Hippocampal formation (tissue), 2 donors: ENCODE measurements around the gene UGP2.
"Not testable (repeated sequence)": the region's sequence is repeated elsewhere in the genome, so short reads cannot be mapped to it uniquely, and the experiment has no call there.

Source experiments
- DNase-seq, 2 donors: peaks; one replicate each; lab custom pipeline; 2025; lab: John Stamatoyannopoulos, UW

The UGP2 gene

DNA sequence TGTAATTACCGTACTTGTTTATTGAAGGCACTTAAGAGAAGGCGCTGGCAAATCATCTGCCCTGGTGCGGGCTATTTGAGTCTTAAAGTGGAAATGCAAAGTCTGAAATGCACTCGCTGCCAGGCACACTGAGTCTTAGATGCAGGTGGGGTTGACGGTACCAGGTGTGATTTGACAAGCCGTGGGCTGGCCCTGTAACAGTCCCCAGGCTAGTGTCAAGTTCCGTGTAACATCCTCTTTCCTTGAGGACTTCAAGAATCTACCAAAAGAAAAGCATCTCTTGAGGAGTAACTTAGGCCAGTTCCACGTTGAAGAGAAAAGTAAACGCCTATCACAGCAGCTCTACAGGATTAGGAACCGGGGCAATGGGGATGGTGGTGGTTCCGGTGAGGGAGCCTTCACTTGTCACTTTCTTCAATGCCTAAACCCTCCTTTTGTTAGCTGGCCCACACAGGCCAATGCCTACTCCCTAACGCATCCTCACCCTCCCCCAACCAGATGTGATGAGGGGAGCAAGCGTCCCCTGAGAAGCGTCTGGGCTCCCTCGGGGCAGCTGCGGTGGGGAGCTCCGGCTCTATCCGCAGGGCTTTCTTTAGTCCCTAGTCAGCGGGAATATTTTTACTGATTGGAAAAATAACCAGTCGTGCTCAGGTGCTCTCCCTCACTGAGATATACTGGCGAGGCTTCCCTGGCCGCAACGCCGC is 1.5 kb upstream of the UGP2 start:
- DNase-seq: no peak

DNA sequence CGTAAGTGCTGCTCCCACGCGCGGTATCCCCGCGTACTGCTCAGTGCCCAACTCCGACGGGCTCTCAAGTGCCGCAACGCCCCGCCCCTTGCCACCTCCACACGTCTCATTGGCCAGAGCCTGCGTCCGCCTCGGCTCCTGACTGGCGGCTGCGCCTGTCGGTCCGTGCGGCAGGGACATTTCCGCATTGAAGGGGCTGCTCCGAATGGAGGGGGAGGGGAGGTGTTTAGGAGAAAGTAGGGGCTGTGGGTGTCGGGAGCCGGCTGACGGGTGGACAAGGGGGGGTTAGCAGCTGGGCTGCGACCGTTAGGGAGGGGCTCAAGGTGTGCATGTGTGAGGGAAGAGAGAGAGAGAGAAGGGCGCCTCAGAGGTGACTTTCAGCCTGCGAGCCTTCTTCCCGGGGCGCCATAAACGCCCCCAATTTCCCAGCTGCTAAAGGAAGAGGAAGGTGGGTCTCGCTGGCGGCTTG is 877 bp upstream of the UGP2 start:
- peak; percentile 98 to 99 for DNase-seq

DNA sequence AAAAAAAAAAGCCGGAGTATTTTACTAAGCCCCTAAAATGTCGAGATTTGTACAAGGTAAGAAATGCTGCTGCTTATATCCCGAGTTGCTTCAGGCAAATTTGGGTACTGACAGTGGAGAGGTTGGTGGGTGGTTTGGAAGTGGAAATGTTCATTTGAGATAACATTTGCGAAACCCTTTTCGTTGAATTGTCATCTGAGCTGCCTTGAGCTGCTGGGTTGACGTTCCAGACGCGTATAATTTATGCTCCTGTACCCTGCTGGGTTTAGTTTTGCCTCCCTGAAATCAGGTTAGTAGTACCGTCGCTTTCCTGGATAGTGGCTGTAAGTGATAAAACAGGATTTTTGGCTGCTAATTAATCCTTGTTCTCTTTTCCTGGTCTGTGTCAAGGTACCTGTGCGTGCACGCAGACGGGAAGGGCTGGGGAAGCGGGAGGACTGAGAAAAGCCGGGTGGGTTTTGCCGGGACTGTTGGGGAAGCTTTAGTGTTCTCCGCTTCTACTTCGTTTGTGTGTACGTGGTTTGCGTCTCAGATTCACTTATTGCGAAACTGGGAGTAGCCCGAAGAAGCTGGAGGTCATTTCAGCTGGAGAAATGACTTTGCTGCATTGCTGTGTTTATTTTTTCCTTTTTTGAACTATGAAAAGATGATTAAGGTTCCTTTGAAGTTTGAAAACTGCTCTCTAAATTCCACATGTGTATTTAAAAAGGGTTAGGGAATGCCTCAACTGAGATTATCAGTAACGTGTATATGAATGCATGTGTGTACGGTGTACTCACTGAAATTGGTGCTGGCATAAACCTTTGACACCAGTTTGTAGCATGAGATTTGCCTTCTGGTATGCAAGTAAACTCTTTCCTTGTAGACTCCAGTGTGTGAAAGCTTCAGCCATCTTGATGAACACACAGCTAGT is 709 bp downstream of the UGP2 start:
- peak in 1 of 2 donors; percentile 57 for DNase-seq

DNA sequence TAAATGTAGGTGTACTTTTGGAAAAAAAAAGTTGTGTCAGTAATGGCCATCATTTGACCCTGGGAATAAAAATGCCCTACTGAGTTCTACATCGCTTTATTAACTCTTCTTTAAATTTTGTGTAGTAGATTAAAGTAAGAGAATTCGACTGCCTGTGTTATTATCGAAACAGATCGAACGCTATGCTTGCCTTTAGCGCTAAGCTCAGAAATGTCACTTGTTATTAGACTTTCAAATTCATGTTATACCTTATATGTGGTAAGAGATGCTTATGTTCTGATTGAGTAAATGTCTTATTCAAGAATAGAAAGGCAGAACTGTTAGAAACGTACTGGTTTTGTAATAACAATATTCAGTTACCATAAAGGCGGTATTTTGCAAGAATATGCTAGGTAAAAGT is 1.4 kb downstream of the UGP2 start:
- no peak for DNase-seq

DNA sequence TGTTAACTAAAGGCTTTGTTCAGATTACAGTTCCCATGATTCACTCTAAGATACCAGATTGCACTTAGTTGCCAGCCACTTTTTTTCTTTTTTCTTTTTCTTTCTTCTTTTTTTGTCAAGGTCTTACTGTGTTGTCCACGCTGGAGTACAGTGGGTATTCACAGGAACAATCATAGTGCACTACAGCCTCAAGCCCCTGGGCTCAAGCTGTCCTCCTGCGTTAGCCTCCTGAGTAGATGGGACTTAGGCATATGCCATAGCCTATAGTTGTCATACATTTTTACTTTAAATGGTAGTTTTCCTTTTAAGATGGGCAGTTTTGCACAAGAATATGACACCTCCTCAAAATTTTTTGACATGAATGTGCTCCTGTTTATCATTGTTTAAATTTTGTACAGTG is 2.1 kb downstream of the UGP2 start:
- no peak for DNase-seq

DNA sequence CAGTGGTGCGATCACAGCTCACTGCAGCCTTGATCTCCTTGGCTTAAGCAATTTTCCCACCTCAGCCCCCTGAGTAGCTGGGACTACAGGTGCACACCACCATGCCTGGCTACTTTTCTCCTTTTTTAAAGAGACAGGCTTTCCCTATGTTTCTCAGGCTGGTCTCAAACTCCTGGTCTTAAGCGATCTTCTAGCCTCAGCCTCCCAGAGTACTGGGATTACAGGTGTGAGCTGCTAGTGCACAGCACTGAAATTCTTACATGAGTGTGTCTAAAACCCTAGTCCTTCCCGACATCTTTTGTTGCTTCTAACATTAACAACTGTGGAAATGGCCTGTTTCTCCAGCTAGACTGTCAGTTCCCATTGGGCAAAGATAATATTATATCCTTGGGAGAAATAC is 2.9 kb downstream of the UGP2 start:
- DNase-seq: no peak

DNA sequence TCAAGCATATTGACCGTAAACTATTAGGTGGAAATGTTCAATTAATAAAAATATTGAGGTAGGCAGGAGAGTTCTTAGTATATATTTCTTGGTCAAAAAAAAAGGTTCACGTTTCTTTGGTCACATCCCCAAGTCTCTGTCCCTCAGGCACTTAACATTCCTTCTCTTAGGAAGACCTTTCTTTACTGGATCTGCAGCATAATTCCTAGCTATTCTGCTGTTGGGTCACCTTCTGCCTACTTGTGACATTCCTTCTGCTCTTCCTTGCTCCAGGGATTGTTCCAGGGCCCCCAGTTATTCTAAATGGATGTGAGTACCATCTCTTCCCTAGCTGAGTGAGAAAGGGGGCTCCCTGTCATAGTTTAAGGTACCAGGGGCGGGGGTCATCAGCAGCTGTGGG is 4.2 kb downstream of the UGP2 start:
- no peak for DNase-seq

DNA sequence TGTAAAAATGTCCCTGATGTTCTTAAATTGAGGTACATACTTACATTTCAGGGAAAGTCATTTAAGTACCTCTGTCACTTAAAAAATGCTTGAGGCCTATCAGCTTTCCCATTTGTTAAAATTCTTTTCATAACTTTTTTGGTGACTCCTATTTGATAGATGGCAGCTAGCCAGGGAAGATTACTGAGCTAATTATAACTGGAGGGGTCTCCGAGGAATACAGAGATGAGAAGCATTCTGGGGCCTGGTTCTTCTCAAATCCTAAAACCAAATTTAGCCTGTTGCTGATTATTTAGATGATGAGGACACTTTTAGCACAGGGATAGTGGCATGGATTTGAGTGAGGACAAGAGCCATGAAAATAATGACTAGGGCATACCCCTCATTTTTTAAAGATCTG is 4.8 kb downstream of the UGP2 start:
- no peak for DNase-seq

DNA sequence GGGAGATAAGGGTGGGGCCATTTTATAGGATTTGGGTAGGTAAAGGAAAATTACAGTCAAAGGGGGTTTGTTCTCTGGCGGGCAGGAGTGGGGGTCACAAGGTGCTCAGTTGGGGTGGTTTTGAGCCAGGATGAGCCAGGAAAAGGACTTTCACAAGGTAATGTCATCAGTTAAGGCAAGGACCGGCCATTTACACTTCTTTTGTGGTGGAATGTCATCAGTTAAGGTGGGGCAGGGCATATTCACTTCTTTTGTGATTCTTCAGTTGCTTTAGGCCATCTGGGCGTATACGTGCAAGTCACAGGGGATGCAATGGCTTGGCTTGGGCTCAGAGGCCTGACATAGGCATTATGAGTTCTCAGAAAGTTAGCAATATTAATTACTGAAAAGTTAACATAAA is 5.9 kb downstream of the UGP2 start:
- DNase-seq: not testable (repeated sequence)

DNA sequence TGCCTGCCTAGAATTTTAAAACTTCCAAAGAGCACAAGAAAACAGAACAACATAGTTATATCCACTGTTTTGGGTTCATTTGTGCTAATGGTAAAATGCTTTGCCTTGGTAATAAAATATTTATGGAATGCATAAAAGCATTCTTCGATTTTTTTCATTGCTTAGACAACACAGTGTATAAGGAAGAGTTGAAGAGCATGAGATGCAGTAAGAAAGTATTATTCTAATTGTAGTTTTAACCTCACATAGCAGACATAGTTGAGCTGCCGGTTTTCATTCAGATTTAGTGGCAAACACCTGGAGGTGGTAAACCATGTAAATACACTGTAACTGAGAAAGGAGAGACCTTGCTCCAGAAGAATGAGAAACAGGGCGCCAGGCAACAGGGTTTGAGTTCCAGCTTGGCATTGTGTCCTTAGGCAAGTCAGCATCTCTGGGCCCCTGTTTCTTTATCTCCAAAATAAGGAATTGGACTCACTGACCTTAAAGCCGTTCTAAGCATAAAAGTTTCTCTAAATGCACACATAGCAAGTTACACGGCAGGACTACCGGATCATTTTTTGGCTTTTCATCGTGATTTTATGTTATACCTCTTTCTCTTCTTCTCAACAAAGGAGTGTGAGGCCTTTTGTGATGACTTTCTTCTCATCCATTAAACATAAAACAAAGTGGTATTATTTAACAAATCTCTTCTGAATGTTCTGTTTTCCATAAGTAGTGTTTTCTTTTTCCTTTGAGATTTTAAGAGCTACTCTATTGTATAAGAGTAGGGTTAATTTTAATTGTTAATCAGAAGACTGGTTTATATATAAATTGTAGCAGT is 7.9 kb downstream of the UGP2 start:
- peak in 1 of 2 donors; percentile 22 for DNase-seq

DNA sequence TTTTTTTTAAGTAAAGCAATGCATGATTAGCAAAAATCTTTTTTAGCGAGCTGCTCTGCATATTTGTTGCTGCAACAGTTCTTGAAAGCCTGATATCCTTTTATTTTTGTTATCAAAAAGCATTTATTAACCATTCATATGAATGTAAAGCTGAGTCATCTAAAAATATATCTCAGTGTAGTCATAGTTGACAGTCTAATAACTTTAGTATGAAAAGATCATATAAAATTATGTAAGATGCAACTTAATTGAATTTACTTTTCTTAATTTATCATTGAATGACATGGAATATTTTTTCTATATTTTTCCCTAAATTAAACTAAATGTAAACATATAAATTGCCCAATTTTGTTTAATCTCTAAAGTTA is 8.5 kb downstream of the UGP2 start:
- DNase-seq: no peak

DNA sequence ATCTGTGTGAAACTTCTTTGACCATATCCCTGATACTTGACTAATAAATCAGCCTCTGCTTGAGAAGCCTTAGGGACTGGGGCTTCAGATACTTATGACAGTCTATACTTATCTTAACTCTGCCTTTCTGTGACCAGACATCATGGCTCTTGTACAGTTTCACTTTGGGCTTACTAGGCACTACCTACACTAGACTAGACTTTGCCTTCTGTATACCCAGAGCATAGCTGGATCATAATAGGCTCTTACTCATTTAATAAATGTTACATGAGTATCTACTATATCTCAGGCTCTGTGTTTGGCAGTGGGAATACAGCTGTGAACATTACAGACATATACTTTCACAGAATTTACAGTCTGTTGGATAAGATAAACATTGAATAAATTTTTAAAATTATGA is 9.0 kb downstream of the UGP2 start:
- DNase-seq: no peak

DNA sequence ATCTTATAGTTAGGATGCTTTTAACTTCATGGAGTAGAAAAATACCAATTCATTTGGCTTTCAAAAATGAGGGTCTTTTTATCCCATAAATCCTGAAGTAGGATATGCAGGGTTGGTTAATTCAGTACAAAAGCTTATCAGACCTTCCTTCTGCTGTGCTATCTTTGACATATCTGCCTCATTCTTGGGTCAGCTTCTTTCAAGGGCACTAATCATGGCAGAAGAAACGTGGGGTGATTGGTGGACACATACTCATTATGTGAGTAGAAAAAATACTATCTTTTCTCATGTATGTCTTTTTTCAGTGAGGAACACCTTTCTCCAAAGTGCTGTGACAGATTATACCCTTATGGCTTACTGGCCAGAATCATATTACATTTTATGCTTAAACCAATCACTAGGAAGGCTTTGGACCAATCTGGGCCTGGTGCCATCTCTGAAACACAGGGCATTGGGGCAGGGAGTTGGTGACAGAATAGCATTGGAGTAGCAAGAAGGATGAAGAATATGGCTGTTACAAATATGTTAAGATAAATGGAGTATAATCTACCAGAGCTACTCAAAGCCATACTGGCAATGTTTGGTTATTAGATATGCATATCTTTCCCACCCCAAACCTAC is 10.1 kb downstream of the UGP2 start:
- DNase-seq: no peak

DNA sequence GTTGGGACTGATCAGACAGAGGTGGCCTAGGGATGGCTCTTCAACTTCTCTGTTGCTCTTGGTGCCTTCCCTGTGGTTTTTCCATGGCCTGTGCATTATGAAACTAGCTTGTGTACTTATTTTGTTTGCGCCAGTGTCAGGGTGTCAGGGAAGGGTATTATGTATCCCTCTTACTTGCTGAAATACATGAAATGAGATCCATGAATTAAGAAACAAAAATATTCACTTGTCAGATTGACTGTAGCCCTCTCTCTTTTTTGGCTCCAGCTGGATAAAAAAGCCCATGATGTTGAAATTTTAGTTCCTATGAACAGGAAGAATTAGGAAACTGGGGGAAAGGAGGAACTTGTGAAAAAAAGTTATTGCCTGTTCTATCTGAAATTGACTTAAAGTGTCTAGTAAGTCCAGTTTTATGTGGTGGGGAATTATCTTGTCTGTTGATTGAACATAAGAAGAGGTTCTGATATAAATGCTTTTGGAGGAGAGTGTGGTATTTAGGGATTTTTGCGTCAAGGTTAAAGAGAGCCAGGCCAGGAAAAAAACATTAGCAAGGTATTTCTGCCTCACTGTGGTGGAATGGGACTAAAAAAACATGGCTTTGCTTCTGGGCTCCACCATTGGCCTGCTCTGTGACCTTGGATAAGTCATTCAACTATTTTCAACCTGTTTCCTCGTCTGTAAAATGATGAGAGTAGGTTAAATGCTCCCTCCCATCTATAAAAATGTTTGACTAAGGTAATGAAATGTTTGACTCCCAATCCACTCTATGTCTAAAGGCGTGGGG is 12.0 kb downstream of the UGP2 start:
- DNase-seq: no peak

DNA sequence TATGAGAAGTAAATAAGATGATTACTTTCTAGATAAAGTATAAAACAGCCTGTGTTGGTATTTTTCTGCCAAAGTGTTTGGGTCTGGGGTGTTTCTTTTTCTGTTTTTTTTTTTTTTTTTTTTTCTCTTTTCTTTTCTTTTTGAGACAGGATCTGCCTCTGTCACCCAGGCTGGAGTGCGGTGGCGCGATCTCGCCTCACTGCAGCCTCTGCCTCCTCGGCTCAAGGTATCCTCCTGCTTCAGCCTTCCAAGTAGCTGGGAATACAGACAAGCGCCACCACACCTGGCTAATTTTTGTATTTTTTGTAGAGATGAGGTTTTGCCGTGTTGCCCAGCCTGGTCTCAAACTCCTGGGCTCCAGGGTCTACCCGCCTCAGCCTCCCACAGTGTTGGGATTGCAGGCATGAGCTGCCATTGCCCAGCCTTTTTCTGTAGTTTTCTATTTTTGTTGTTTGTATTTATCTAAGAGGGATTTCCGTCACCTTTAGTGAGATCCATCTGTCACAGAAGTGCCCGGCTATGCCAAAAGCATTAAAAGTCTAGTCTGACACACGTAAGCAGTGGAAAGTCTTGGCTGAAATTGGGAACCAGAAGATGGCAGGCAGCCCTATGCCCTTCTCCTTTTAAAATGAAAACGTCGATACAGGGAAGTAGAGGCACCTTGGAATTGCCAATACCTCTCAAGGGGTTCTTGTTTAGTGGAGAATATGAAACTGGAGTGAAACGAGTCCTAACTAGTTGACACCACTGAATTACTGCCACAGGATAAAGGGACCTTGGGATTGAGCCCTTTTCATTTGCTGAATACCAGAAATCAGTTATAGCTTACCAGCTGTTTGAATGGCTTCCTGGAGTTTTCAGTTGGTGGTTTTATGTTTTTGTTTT is 14.0 kb downstream of the UGP2 start:
- no peak for DNase-seq

DNA sequence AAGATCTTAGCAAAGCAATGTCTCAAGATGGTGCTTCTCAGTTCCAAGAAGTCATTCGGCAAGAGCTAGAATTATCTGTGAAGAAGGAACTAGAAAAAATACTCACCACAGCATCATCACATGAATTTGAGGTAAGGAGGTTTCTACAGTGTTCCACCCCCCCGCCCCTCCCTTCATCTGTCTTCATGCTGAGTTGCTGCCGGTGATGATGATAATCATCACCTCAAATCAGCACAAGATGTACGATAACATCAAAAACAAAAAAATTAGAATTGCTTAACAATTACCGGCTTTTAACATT is 14.6 kb downstream of the UGP2 start:
- no peak for DNase-seq

DNA sequence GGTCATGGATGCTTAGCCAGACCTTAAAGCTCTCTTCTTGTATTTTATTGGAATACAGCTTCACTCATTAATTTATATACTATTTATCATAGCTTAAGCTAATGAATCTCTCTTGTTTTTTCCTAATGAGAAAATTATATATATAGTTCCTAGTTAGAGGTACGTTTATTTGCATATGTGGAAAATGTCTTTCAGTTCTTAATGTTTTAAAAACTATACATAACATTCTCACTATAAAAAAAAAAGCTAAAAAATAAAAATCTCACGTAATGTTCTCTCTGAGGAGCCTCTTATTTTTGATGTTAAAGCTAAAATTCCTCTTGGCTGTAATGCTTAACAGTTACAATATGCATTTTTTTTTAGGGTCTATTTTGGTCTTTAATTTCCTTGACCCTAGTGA is 16.6 kb downstream of the UGP2 start:
- DNase-seq: no peak

DNA sequence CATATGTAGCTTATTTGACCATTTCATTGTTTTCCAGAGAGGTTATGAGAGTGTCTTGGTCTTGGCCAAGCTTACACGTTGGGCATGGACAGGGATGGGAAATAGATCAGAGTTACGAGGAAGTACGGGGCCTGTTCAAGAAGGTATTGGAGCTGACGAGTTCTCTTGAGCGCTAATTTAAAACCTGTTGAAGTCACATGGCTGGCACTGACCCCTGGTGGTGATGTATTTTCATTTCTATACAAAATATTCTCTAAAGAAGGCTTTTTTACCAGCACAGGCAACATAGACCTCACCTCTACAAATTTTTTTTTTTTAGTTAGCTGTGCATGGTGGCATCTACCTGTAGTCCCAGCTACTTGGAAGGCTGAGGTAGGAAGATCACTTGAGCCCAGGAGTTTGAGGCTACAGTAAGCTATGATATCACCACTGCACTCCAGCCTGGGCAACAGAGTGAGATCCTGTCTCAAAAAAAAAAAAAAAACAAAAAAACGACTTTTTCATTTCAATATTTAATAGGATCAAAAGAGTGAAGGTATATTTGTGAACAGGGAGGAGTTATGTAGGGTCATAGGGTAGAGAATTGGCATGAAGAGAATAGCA is 19.6 kb downstream of the UGP2 start:
- peak; percentile 10 to 40 for DNase-seq

DNA sequence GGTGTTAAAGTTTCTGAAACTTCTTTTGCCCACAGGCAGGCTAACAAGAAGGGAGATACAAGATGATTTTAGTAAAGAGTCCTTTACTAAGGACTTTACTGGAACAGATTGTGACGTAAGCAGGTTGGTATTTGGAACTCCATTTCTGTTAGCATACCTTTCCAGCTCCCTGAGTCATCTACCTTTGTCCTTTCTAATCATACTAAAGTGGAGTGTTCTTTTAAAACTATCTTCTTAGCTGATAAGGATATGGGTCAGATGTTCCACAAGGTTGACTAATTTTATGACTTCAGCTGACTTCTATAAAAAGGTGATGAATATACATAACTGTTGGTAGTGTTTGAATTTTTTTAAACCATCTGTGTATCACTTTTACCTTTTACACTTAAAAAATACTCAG is 21.1 kb downstream of the UGP2 start:
- DNase-seq: no peak

DNA sequence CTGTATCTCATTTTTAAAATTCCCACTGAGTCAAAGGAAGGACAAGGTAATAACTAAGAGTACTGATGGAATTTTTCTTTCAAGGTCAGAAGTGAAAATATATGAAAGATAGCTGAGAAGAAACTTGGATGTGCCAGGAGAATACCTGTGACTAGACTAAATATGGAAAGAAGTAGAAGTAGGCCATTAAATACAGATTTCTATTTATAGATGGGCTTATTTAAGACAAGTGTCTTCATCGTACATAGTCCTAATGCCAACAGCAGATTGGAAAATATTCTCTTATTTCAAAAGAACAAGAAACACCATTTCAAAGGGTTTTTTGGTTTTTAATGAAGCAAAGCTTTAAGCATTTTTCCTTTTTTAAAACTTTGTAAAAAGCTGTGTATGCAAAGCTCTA is 22.0 kb downstream of the UGP2 start:
- no peak for DNase-seq
